ENCODE results near the gene C12orf76.

Gene C12orf76

GRCh38 chr12:109994401-109995175, 53.7 kb downstream of the C12orf76 start:
- no peak for DNase-seq

- no peak for DNase-seq
These were observed 55.2 kb downstream of the C12orf76 start for GRCh38 chr12:109993091-109993490.

- peak in 1 of 14 donors; percentile 28 for DNase-seq
These were observed 56.7 kb downstream of the C12orf76 start for GRCh38 chr12:109991586-109991985.

Data from C1 segment of cervical spinal cord (tissue), 14 donors.